WTC11 (cell line): ENCODE results near the gene RFWD3. TPM values are rescaled to one million over a fixed set of nuclear protein-coding genes. Genes with fewer than 3 reads are reported as not detected.

Experiments
- ATAC-seq: fragments of 200-7000 bp; cut with Tn5 transposase; 2 replicates; pipeline ENCODE4 v1.10.0; 2021; ENCODE audit warnings: mild to moderate bottlenecking, moderate library complexity
- CTCF ChIA-PET: fragments of 300-600 bp; sonication (Branson Sonifier 250); formaldehyde crosslinking; loops from one replicate; lab custom pipeline; 2021; ENCODE audit warnings: antibody characterized with exemption; lab: Charles Lee
- POLR2A ChIA-PET: fragments of 350-600 bp; sonication (Branson Sonifier 250); formaldehyde crosslinking; loops from one replicate; lab custom pipeline; 2021; ENCODE audit warnings: antibody characterized with exemption; lab: Charles Lee
- DNase-seq: peaks from one replicate; pipeline ENCODE4 v3.0.0; 2021; ENCODE audit warnings: low spot score
- H3K27ac Mint-ChIP-seq: 2 replicates; pipeline ENCODE4 v1.8.0; 2021; ENCODE audit warnings: mixed read lengths
- H3K27me3 Mint-ChIP-seq: 2 replicates; pipeline ENCODE4 v1.8.0; 2021; ENCODE audit warnings: low read depth, mild to moderate bottlenecking, moderate library complexity, mixed read lengths
- H3K36me3 Mint-ChIP-seq: 2 replicates; pipeline ENCODE4 v1.8.0; 2021; ENCODE audit warnings: mixed read lengths
- H3K4me1 Mint-ChIP-seq: 2 replicates; pipeline ENCODE4 v1.8.0; 2022; ENCODE audit warnings: mixed read lengths
- H3K4me3 Mint-ChIP-seq: 2 replicates; pipeline ENCODE4 v1.8.0; 2021; ENCODE audit warnings: mild to moderate bottlenecking, moderate library complexity, mixed read lengths
- H3K9me3 Mint-ChIP-seq: 2 replicates; pipeline ENCODE4 v1.8.0; 2021; ENCODE audit warnings: mixed read lengths
- CREM ChIP-seq: sonication (generic); formaldehyde crosslinking; IDR thresholded peaks from 2 replicates; pipeline ENCODE4 v1.8.1; 2022; ENCODE audit warnings: mild to moderate bottlenecking, missing genetic modification reagents, moderate library complexity
- FOXJ3 ChIP-seq: sonication (generic); formaldehyde crosslinking; IDR thresholded peaks from 2 replicates; pipeline ENCODE4 v1.9.0; 2021; ENCODE audit warnings: missing genetic modification reagents, mild to moderate bottlenecking, borderline replicate concordance
- HMGA2 ChIP-seq: fragments of 250-450 bp; sonication (Bioruptor Pico); IDR thresholded peaks from 2 replicates; pipeline ENCODE4 v1.4.0; 2021; ENCODE audit warnings: mild to moderate bottlenecking, moderate library complexity
- NFYB ChIP-seq: sonication (generic); formaldehyde crosslinking; conservative IDR thresholded peaks from 2 replicates; pipeline ENCODE4 v1.8.0; 2022; ENCODE audit warnings: low read depth, missing genetic modification reagents
- NR1H2 ChIP-seq: sonication (generic); formaldehyde crosslinking; IDR thresholded peaks from 2 replicates; pipeline ENCODE4 v1.9.0; 2021; ENCODE audit warnings: mild to moderate bottlenecking, moderate library complexity, missing genetic modification reagents
- SMAD4 ChIP-seq: sonication (generic); formaldehyde crosslinking; IDR thresholded peaks from 2 replicates; pipeline ENCODE4 v1.8.0; 2022; ENCODE audit warnings: mild to moderate bottlenecking, missing genetic modification reagents
- ZNF138 ChIP-seq: sonication (generic); formaldehyde crosslinking; conservative IDR thresholded peaks from 2 replicates; pipeline ENCODE4 v1.8.1; 2022; ENCODE audit warnings: mild to moderate bottlenecking, moderate library complexity, missing genetic modification reagents
- ZNF423 ChIP-seq: fragments of 250-450 bp; sonication (Bioruptor Pico); IDR thresholded peaks from 2 replicates; pipeline ENCODE4 v2.1.2; 2022; ENCODE audit warnings: mild to moderate bottlenecking, moderate library complexity
- total RNA-seq: library from RNA; stranded (reverse); gene quantifications from 3 replicates; pipeline ENCODE4 v1.2.3, GENCODE V29; 2021
- TF ChIP-seq, protein P1 (sequence below): fragments of 250-450 bp; sonication (Bioruptor Pico); IDR thresholded peaks from 2 replicates; pipeline ENCODE4 v1.9.0; 2021; ENCODE audit warnings: mild to moderate bottlenecking
- TF ChIP-seq, protein P2 (sequence below): fragments of 250-450 bp; sonication (Bioruptor Pico); IDR thresholded peaks from 2 replicates; pipeline ENCODE4 v1.9.0; 2021; ENCODE audit warnings: moderate library complexity, mild to moderate bottlenecking, inconsistent platforms, borderline replicate concordance
- TF ChIP-seq, protein P3 (sequence below): sonication (generic); formaldehyde crosslinking; IDR thresholded peaks from 2 replicates; pipeline ENCODE4 v1.8.1; 2022; ENCODE audit warnings: mild to moderate bottlenecking, missing genetic modification reagents, moderate library complexity, borderline replicate concordance
- TF ChIP-seq, protein P4 (sequence below): sonication (generic); formaldehyde crosslinking; conservative IDR thresholded peaks from 2 replicates; pipeline ENCODE4 v1.8.1; 2022; ENCODE audit warnings: mild to moderate bottlenecking, missing genetic modification reagents
- TF ChIP-seq, protein P5 (sequence below): fragments of 250-450 bp; sonication (Bioruptor Pico); IDR thresholded peaks from 2 replicates; pipeline ENCODE4 v1.8.0; 2021; ENCODE audit warnings: mild to moderate bottlenecking
- TF ChIP-seq, protein P6 (sequence below): sonication (generic); formaldehyde crosslinking; IDR thresholded peaks from 2 replicates; pipeline ENCODE4 v1.8.0; 2023; ENCODE audit warnings: missing genetic modification reagents
- TF ChIP-seq, protein P7 (sequence below): fragments of 250-450 bp; sonication (Bioruptor Pico); IDR thresholded peaks from 2 replicates; pipeline ENCODE4 v1.9.0; 2021; ENCODE audit warnings: mild to moderate bottlenecking, borderline replicate concordance

RFWD3 gene
- total RNA-seq, 1 experiment from 2014 or later, result 109 TPM

GRCh38 chr16:74627506-74628220, 39.0 kb downstream of the RFWD3 start (continued):
- TF ChIP-seq, protein P1, sequence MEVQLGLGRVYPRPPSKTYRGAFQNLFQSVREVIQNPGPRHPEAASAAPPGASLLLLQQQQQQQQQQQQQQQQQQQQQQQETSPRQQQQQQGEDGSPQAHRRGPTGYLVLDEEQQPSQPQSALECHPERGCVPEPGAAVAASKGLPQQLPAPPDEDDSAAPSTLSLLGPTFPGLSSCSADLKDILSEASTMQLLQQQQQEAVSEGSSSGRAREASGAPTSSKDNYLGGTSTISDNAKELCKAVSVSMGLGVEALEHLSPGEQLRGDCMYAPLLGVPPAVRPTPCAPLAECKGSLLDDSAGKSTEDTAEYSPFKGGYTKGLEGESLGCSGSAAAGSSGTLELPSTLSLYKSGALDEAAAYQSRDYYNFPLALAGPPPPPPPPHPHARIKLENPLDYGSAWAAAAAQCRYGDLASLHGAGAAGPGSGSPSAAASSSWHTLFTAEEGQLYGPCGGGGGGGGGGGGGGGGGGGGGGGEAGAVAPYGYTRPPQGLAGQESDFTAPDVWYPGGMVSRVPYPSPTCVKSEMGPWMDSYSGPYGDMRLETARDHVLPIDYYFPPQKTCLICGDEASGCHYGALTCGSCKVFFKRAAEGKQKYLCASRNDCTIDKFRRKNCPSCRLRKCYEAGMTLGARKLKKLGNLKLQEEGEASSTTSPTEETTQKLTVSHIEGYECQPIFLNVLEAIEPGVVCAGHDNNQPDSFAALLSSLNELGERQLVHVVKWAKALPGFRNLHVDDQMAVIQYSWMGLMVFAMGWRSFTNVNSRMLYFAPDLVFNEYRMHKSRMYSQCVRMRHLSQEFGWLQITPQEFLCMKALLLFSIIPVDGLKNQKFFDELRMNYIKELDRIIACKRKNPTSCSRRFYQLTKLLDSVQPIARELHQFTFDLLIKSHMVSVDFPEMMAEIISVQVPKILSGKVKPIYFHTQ (CRISPR knock-in tag), result no peak

- POLR2A ChIA-PET, result no interaction called here
- H3K9me3 Mint-ChIP-seq, result no peaks in the 10 kb centered on the region
- ATAC-seq (no peak), DNase-seq (no peak)
- H3K27ac Mint-ChIP-seq, result no peak overlapping the region
- H3K4me1 Mint-ChIP-seq, result peaks cover 13% of the 10 kb centered on the region
- no peaks in the 10 kb centered on the region for H3K27me3 Mint-ChIP-seq
- peaks cover 90% of the 10 kb centered on the region for H3K36me3 Mint-ChIP-seq
- no peak for TF ChIP-seq FOXJ3 (CRISPR knock-in tag)
- TF ChIP-seq SMAD4 (CRISPR knock-in tag), result no peak
- TF ChIP-seq ZNF138 (CRISPR knock-in tag), result no peak
- TF ChIP-seq, protein P2, sequence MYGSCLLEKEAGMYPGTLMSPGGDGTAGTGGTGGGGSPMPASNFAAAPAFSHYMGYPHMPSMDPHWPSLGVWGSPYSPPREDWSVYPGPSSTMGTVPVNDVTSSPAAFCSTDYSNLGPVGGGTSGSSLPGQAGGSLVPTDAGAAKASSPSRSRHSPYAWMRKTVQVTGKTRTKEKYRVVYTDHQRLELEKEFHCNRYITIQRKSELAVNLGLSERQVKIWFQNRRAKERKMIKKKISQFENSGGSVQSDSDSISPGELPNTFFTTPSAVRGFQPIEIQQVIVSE, result no peak
- TF ChIP-seq NR1H2 (CRISPR knock-in tag), result no peak
- TF ChIP-seq, protein P1 (CRISPR knock-in tag), result no peak
- TF ChIP-seq, protein P3, sequence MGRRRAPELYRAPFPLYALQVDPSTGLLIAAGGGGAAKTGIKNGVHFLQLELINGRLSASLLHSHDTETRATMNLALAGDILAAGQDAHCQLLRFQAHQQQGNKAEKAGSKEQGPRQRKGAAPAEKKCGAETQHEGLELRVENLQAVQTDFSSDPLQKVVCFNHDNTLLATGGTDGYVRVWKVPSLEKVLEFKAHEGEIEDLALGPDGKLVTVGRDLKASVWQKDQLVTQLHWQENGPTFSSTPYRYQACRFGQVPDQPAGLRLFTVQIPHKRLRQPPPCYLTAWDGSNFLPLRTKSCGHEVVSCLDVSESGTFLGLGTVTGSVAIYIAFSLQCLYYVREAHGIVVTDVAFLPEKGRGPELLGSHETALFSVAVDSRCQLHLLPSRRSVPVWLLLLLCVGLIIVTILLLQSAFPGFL (CRISPR knock-in tag), result no peak
- TF ChIP-seq CREM, result no peak
- TF ChIP-seq HMGA2, result no peak
- TF ChIP-seq, protein P4, sequence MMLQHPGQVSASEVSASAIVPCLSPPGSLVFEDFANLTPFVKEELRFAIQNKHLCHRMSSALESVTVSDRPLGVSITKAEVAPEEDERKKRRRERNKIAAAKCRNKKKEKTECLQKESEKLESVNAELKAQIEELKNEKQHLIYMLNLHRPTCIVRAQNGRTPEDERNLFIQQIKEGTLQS (CRISPR knock-in tag), result no peak
- TF ChIP-seq, protein P5, sequence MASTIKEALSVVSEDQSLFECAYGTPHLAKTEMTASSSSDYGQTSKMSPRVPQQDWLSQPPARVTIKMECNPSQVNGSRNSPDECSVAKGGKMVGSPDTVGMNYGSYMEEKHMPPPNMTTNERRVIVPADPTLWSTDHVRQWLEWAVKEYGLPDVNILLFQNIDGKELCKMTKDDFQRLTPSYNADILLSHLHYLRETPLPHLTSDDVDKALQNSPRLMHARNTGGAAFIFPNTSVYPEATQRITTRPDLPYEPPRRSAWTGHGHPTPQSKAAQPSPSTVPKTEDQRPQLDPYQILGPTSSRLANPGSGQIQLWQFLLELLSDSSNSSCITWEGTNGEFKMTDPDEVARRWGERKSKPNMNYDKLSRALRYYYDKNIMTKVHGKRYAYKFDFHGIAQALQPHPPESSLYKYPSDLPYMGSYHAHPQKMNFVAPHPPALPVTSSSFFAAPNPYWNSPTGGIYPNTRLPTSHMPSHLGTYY, result no peak
- no peak for TF ChIP-seq ZNF423 (CRISPR knock-in tag)
- TF ChIP-seq, protein P6, sequence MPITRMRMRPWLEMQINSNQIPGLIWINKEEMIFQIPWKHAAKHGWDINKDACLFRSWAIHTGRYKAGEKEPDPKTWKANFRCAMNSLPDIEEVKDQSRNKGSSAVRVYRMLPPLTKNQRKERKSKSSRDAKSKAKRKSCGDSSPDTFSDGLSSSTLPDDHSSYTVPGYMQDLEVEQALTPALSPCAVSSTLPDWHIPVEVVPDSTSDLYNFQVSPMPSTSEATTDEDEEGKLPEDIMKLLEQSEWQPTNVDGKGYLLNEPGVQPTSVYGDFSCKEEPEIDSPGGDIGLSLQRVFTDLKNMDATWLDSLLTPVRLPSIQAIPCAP (CRISPR knock-in tag), result no peak
- TF ChIP-seq, protein P7, sequence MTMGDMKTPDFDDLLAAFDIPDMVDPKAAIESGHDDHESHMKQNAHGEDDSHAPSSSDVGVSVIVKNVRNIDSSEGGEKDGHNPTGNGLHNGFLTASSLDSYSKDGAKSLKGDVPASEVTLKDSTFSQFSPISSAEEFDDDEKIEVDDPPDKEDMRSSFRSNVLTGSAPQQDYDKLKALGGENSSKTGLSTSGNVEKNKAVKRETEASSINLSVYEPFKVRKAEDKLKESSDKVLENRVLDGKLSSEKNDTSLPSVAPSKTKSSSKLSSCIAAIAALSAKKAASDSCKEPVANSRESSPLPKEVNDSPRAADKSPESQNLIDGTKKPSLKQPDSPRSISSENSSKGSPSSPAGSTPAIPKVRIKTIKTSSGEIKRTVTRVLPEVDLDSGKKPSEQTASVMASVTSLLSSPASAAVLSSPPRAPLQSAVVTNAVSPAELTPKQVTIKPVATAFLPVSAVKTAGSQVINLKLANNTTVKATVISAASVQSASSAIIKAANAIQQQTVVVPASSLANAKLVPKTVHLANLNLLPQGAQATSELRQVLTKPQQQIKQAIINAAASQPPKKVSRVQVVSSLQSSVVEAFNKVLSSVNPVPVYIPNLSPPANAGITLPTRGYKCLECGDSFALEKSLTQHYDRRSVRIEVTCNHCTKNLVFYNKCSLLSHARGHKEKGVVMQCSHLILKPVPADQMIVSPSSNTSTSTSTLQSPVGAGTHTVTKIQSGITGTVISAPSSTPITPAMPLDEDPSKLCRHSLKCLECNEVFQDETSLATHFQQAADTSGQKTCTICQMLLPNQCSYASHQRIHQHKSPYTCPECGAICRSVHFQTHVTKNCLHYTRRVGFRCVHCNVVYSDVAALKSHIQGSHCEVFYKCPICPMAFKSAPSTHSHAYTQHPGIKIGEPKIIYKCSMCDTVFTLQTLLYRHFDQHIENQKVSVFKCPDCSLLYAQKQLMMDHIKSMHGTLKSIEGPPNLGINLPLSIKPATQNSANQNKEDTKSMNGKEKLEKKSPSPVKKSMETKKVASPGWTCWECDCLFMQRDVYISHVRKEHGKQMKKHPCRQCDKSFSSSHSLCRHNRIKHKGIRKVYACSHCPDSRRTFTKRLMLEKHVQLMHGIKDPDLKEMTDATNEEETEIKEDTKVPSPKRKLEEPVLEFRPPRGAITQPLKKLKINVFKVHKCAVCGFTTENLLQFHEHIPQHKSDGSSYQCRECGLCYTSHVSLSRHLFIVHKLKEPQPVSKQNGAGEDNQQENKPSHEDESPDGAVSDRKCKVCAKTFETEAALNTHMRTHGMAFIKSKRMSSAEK (CRISPR knock-in tag), result no peak
- TF ChIP-seq NFYB, result no peak
- CTCF ChIA-PET, result no interaction called here
- H3K4me3 Mint-ChIP-seq, result no peak overlapping the region
Observed at GRCh38 chr16:74626741-74627416, 39.8 kb downstream of the RFWD3 start.
